K562 (cell line): ENCODE data around the gene VEGFC. TPM values are rescaled to one million over a fixed set of nuclear protein-coding genes. Genes with fewer than 3 reads are reported as not detected.

Experiments
- ATAC-seq: fragments of 200-7000 bp; cut with Tn5 transposase; 3 replicates; pipeline ENCODE4 v1.9.1; 2020; ENCODE audit warnings: moderate library complexity
- BruUV-seq: library from RNA; stranded (reverse); fragments of 400-500 nt; replicated peaks from 2 replicates; lab custom pipeline; 2021; lab: Mats Ljungman, UMichigan
- CTCF ChIA-PET: fragments of 300-600 bp; formaldehyde crosslinking; extraction: SDS; loops from one replicate; lab custom pipeline; 2021; ENCODE audit warnings: low intra/inter-chr PET ratio; lab: Yijun Ruan, JAX
- POLR2A ChIA-PET: fragments of 300-600, 350-650 bp; sonication (Branson Sonifier 250); formaldehyde crosslinking; extraction: SDS; loops from one replicate; lab custom pipeline; 2021; ENCODE audit warnings: antibody characterized with exemption, inconsistent platforms; lab: Yijun Ruan, JAX
- DNase-seq, 4 experiments: peaks; one replicate each; pipeline versions ENCODE4 v3.0.0 to v3.0.0-alpha.2; 2011 to 2018; ENCODE audit warnings: low spot score in 3 of 4, mixed read lengths in 3 of 4; ENCODE audit errors: extremely low read depth in 1 of 4
- FAIRE-seq: peaks from 2 replicates; lab custom pipeline; 2011; peaks lifted over from hg19 to GRCh38; lab: Jason Lieb, UNC
- H2AFZ ChIP-seq: 2 replicates; pipeline ENCODE4 v1.6.0; 2011; ENCODE audit warnings: low read depth, low read length, control low read depth, inconsistent platforms
- H3K27ac ChIP-seq: fragments of 200-600 bp; 3 replicates; pipeline ENCODE4 v1.8.0; 2011; ENCODE audit warnings: low read depth, mild to moderate bottlenecking, control low read depth, inconsistent platforms, low read length, moderate library complexity, mixed read lengths; ENCODE audit errors: extremely low read depth
- H3K27me3 ChIP-seq, 2 experiments: fragments of 300-600 bp in 1 of 2; 2 replicates in 1 of 2; 3 replicates in 1 of 2; pipeline versions ENCODE4 v1.6.0 to v1.8.0; 2011; ENCODE audit warnings: inconsistent platforms in 2 of 2, low read length in 2 of 2, mild to moderate bottlenecking in 1 of 2, mixed read lengths in 1 of 2, moderate library complexity in 1 of 2; ENCODE audit not compliant: control insufficient read depth in 2 of 2, insufficient read depth in 2 of 2
- H3K36me3 ChIP-seq: fragments of 300-600 bp; 3 replicates; pipeline ENCODE4 v1.8.0; 2011; ENCODE audit warnings: mild to moderate bottlenecking, low read length, inconsistent platforms; ENCODE audit not compliant: control insufficient read depth, insufficient read depth
- H3K4me1 ChIP-seq, 2 experiments: fragments of 200-600 bp in 1 of 2; replicated peaks in 1 of 2; 2 replicates in 1 of 2; 3 replicates in 1 of 2; pipeline versions ENCODE4 v1.5.1 to v1.8.0; 2011; ENCODE audit warnings: inconsistent platforms in 2 of 2, low read length in 2 of 2, mild to moderate bottlenecking in 1 of 2, mixed read lengths in 1 of 2, moderate library complexity in 1 of 2; ENCODE audit not compliant: control insufficient read depth in 2 of 2, insufficient read depth in 2 of 2
- H3K4me2 ChIP-seq: 2 replicates; pipeline ENCODE4 v1.6.1; 2011; ENCODE audit warnings: low read length, control low read depth, inconsistent platforms, mixed read lengths; ENCODE audit not compliant: insufficient read depth
- H3K4me3 ChIP-seq: fragments of 200-600 bp; sonication (generic), shearing (Covaris generic); 2 replicates; pipeline ENCODE4 v1.5.1; 2016; ENCODE audit warnings: control low read depth, inconsistent platforms
- H3K79me2 ChIP-seq: fragments of 200-600 bp; 3 replicates; pipeline ENCODE4 v1.8.0; 2011; ENCODE audit warnings: low read length, inconsistent platforms; ENCODE audit not compliant: control insufficient read depth, insufficient read depth
- H3K9ac ChIP-seq, 2 experiments: 2 replicates each; pipeline versions ENCODE4 v1.6.0 to v1.6.1; 2011; ENCODE audit warnings: low read depth in 2 of 2, low read length in 2 of 2, control low read depth in 1 of 2, inconsistent platforms in 1 of 2, mild to moderate bottlenecking in 1 of 2, mixed read lengths in 1 of 2; ENCODE audit not compliant: insufficient read depth in 1 of 2
- H3K9me1 ChIP-seq: one replicate; pipeline ENCODE4 v1.6.0; 2011; ENCODE audit warnings: inconsistent platforms, mild to moderate bottlenecking, low read length, moderate library complexity; ENCODE audit not compliant: control insufficient read depth, insufficient read depth
- H3K9me3 ChIP-seq: replicated peaks from 2 replicates; pipeline ENCODE4 v1.5.1; 2011; ENCODE audit warnings: low read depth, low read length, inconsistent platforms; ENCODE audit not compliant: control insufficient read depth, insufficient read depth
- H4K20me1 ChIP-seq: replicated peaks from 2 replicates; pipeline ENCODE4 v1.6.1; 2011; ENCODE audit warnings: low read length, inconsistent platforms, mixed read lengths; ENCODE audit not compliant: control insufficient read depth, insufficient read depth
- BRF2 ChIP-seq: IDR thresholded peaks from 3 replicates; pipeline ENCODE4 v1.6.1; 2011; ENCODE audit warnings: borderline replicate concordance, mild to moderate bottlenecking; ENCODE audit not compliant: insufficient read length, insufficient read depth
- KHSRP ChIP-seq: fragments of 450-650 bp; IDR thresholded peaks from 2 replicates; pipeline ENCODE4 v1.6.1; 2017
- PPARD ChIP-seq: fragments of 250-450 bp; sonication (Bioruptor Pico); IDR thresholded peaks from 2 replicates; pipeline ENCODE4 v1.8.0; 2022; ENCODE audit warnings: inconsistent platforms, mild to moderate bottlenecking, moderate library complexity
- RFX5 ChIP-seq: IDR thresholded peaks from 2 replicates; pipeline ENCODE4 v1.6.1; 2011; ENCODE audit warnings: low read depth, mild to moderate bottlenecking, improper control_type of control experiment, low read length
- TSHZ1 ChIP-seq: fragments of 250-450 bp; sonication (Bioruptor Pico); IDR thresholded peaks from 2 replicates; pipeline ENCODE4 v1.4.0; 2020; ENCODE audit warnings: mild to moderate bottlenecking, moderate library complexity
- ZBTB17 ChIP-seq: fragments of 450-650 bp; formaldehyde crosslinking; IDR thresholded peaks from 2 replicates; pipeline ENCODE4 v1.4.0; 2020; ENCODE audit warnings: mild to moderate bottlenecking
- ZNF121 ChIP-seq: sonication (generic); formaldehyde crosslinking; conservative IDR thresholded peaks from 2 replicates; pipeline ENCODE4 v1.8.0; 2022; ENCODE audit warnings: missing genetic modification reagents
- ZNF165 ChIP-seq: fragments of 250-450 bp; sonication (Bioruptor Pico); IDR thresholded peaks from 2 replicates; pipeline ENCODE4 v1.4.0; 2020; ENCODE audit warnings: borderline replicate concordance
- ZNF174 ChIP-seq: fragments of 250-450 bp; sonication (Bioruptor Pico); IDR thresholded peaks from 2 replicates; pipeline ENCODE4 v1.4.0; 2020; ENCODE audit warnings: mild to moderate bottlenecking
- WGBS: fragments of 100-300 bp; shearing (Covaris generic); methylation state at CpG from one replicate; pipeline ENCODE4 v1.1.6; 2016; ENCODE audit warnings: low coverage, mixed read lengths; ENCODE audit not compliant: insufficient coverage; ENCODE audit errors: missing lambda C conversion rate; 5-methylcytosine and 5-hydroxymethylcytosine counted together
- in situ Hi-C: fragments of 300-500 bp; cut with MboI; formaldehyde crosslinking; loops from 4 replicates; pipeline ENCODE4 v1.15.0; 2018; ENCODE audit warnings: inconsistent platforms, mixed read lengths
- intact Hi-C: fragments of 100-400 bp; cut with micrococcal nuclease; formaldehyde crosslinking; loops from 2 replicates; pipeline ENCODE4 v1.14.2; 2022
- polyA plus RNA-seq, 8 experiments: library from polyadenylated mRNA; depleted of rRNA in 4 of 8; stranded (reverse) in 5 of 8; unstranded in 3 of 8; fragments of >200 nt; fragmentation: Nextera tagmentation in 2 of 8; fragmentation: Illumina TruSeq in 1 of 8; extraction: Ambion mirVana in 2 of 8; extraction: Trizol in 1 of 8; gene quantifications; 2 replicates each; pipeline versions ENCODE4 v1.2.1 to v1.2.3, GENCODE V29; 2011 to 2014; ENCODE audit warnings: inconsistent platforms in 1 of 8, missing spikeins in 1 of 8
- total RNA-seq, 7 experiments: library from RNA; depleted of rRNA in 6 of 7; stranded (reverse); fragments of >200 nt in 6 of 7; fragmentation: Illumina TruSeq in 2 of 7; extraction: Trizol in 2 of 7; gene quantifications; 2 replicates each; pipeline versions ENCODE4 v1.2.1 to v1.2.3, GENCODE V29; 2011 to 2021; ENCODE audit warnings: low replicate concordance in 1 of 7

VEGFC gene
- total and polyA plus RNA-seq, 9 of the 15 experiments (the other 6 are each of a cell fraction or from before 2014, with no cell fraction given): not detected

GRCh38 chr4:176799653-176800052, 6.9 kb upstream of the VEGFC start:
- ChIA-PET POLR2A (no interaction called here), CTCF (no interaction called here)
- intact Hi-C loops: no loop called here
- Histone ChIP-seq H3K9ac (no peak overlapping the region), H2AFZ (no peak overlapping the region), H3K4me3 (no peak overlapping the region), H3K9me3 (no peaks in the 10 kb centered on the region), H4K20me1 (no peaks in the 10 kb centered on the region), H3K4me2 (no peak overlapping the region), H3K4me1 (no peaks in the 10 kb centered on the region), H3K79me2 (no peaks in the 10 kb centered on the region), H3K27ac (no peak overlapping the region), H3K9me1 (no peaks in the 10 kb centered on the region), H3K27me3 (no peaks in the 10 kb centered on the region), H3K36me3 (no peaks in the 10 kb centered on the region)
- BruUV-seq: no TSS peak
- 0% methylated on average over 2 of the region's 2 CpGs for WGBS
- in situ Hi-C loops: no loop called here
- FAIRE-seq (no peak), ATAC-seq (no peak), DNase-seq (no peak)
- TF ChIP-seq ZNF165 (CRISPR knock-in tag): no peak
- no peak for TF ChIP-seq ZNF121
- no peak for TF ChIP-seq KHSRP
- TF ChIP-seq BRF2: no peak
- TF ChIP-seq ZNF174 (CRISPR knock-in tag): no peak
- no peak for TF ChIP-seq ZBTB17 (CRISPR knock-in tag)
- no peak for TF ChIP-seq RFX5
- no peak for TF ChIP-seq PPARD (CRISPR knock-in tag)
- no peak for TF ChIP-seq TSHZ1 (CRISPR knock-in tag)
